ENCODE data around the gene OVOL2.

DNA sequence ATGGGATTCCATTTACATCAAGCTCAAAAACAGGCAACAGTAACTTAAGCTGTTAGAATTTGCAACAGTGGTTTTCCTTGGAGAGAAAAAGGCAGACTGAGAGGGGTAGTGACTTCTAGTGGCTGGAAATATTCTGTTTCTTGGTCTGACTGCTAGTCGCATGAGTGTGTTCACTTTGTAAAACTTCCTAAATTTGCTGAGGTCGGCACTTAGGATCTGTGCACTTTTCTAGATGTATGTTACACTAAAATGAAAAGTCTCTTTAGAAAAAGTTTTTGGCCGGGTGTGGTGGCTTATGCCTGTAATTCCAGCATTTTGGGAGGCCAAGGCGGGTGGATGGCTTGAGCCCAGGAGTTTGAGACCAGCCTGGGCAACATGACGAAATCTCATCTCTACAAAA lies 18.7 kb downstream of the OVOL2 start:
- TF ChIP-seq, protein P1, sequence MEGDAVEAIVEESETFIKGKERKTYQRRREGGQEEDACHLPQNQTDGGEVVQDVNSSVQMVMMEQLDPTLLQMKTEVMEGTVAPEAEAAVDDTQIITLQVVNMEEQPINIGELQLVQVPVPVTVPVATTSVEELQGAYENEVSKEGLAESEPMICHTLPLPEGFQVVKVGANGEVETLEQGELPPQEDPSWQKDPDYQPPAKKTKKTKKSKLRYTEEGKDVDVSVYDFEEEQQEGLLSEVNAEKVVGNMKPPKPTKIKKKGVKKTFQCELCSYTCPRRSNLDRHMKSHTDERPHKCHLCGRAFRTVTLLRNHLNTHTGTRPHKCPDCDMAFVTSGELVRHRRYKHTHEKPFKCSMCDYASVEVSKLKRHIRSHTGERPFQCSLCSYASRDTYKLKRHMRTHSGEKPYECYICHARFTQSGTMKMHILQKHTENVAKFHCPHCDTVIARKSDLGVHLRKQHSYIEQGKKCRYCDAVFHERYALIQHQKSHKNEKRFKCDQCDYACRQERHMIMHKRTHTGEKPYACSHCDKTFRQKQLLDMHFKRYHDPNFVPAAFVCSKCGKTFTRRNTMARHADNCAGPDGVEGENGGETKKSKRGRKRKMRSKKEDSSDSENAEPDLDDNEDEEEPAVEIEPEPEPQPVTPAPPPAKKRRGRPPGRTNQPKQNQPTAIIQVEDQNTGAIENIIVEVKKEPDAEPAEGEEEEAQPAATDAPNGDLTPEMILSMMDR (IDR thresholded peaks at IDR 0.05), result no peak
- TF ChIP-seq EP300 (IDR thresholded peaks at IDR 0.05; ENCODE audit: low read depth), result no peak

All from transverse colon (tissue), 3 donors.